ENCODE results near the gene C2CD2.
"Not testable (repeated sequence)": the region's sequence is repeated elsewhere in the genome, so short reads cannot be mapped to it uniquely, and the experiment has no call there.

The C2CD2 gene

DNA sequence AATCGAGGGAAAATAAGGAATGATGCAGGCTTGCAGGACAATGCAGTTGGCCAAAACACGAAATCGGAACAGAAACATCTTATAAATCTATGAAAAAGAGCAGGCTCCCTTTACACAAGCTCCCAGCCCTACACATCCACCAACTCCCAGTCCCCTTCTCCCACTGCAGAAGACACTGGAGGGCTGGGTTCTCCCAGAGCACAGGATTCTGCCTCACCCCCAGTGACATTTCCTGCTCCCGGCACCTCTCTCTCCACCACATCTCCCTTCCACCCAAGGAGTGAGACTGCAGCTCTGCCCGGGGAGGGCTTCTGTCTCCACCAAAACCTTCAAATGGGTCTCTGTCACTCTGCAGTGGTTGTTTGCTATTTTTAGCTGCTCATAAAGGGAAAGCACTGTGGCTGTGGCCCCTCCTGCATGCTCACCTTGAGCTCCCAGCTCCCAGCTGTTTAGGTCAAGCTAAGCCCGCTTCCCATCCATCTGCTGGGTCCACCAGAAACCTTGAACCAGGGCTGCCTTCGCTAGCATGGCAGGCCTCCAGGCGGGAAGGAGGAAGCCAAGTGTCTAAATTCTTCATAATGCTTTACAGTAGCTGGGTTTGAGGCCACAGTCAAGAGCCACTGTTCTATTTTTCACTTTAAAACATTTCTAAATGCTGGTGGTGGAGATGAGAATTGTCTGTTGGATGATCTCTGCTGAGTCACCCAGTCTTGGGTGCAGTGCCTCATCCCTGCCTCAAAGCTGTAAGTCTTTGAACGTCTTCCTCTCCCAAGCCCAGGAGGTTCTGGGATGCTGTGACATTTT, 3.3 kb upstream of the C2CD2 start:
- DNase-seq = no peak

DNA sequence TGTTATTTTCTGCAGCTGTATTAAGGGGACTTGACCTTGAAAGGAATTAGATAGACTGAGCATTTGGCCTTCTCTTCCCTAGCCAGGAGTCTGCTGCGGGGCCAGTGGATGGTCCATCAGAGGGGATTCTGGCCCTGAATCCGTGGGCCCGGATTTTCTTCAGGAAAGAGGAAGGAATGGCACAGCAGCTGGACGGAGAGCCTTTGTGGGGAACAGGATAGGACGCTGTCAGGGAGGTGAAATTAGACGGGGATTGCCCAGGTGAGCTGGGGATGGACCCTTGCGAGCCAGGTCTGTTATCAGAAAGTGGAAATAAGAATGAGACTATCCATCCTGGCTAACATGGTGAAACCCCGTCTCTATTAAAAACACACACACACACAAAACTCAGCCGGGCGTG, 1.7 kb upstream of the C2CD2 start:
- DNase-seq = no peak

DNA sequence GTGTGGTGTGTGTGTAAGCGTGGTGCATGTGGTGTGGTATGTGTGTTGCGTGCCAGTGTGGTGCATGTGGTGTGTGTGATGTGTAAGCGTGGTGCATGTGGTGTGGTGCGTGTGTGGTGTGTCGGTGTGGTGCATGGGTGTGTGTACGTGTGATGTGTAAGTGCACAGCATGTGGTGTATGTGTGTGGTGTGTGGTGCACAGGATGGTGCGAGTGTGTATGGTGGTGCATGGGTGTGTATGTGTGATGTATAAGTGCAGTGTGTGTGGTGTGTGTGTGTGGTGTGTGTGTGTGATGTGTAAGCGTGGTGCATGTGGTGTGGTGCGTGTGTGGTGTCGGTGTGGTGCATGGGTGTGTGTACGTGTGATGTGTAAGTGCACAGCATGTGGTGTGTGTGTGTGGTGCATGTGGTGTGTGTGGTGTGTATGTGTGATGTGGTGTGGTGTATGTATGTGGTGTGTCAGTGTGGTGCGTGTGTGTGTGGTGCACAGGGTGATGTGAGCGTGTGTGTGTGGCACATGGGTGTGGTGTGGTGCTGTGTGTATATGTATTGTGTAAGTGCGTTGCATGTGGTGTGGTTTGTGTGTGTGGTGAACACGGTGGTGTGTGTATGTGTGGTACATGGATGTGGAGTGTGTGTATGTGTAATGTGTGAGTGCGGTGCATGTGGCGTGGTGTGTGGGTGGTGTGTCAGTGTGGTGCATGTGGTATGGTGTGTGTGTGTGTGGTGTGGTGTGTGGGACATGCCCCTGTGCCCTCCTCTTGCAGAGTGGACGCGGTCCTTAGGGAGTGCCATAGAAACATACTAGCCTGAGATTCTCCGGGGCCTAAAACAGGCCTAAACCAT, 1.1 kb upstream of the C2CD2 start:
- no peak for DNase-seq

DNA sequence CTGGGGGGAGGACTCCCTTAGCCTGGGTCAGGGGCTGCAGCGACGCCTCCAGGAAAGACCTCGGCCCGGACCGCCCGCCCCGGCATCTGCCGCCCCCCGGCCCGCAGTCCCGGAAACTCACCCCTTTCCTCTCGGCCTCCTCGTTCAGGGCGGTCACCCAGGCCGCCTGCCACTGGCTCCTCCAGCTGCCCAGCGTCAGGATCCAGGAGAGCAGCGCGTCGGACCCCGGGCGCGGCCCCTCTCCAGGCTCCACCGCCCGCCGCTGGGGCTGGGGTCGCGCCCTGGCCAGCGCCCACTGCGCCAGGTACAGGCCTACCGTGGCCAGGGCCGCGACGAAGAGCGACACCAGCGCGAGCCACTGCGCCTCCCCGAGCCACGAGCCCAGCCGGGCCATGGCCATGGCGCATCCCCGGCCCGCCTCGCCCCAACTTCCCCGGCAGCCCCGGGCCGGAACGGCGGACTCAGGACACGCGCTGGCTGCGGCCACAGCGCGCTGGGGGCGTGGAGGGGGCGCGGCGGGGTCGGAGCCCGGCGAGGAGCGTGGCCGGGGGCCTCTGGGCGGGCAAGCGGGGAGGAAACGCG, 478 bp downstream of the C2CD2 start:
- DNase-seq = no peak

DNA sequence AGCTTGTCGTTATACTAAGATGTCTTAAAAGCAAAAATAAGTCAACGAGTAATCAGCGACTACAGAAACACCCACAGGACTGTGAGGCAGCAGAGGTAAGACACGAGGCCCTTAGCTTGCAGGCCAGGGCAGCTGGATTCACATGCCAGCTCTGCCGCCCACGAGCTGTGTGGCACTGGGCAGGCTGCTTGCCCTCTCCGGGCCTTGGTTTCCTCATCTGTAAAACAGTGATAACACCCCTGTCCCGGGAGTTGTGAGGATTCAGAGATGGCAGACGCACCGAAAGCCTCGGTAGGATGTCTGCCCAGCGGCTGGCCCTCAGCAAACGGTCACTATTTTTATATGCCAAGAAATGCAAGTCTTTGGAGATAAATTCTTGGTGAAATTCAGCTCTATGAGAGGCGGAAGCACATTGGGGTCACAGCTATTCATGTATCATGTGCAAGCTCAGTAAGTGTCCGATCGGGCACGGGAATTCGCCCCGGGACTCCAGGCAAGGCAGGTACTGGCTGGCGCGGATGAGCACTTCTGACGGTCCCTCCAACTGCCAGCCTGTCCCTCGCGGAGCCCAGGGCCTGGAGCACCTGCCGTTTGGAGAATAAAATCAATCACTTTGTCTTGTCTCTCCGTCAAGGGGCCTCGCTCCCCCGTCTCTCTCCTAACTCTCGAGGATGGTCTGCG, 1.1 kb downstream of the C2CD2 start:
- no peak for DNase-seq

DNA sequence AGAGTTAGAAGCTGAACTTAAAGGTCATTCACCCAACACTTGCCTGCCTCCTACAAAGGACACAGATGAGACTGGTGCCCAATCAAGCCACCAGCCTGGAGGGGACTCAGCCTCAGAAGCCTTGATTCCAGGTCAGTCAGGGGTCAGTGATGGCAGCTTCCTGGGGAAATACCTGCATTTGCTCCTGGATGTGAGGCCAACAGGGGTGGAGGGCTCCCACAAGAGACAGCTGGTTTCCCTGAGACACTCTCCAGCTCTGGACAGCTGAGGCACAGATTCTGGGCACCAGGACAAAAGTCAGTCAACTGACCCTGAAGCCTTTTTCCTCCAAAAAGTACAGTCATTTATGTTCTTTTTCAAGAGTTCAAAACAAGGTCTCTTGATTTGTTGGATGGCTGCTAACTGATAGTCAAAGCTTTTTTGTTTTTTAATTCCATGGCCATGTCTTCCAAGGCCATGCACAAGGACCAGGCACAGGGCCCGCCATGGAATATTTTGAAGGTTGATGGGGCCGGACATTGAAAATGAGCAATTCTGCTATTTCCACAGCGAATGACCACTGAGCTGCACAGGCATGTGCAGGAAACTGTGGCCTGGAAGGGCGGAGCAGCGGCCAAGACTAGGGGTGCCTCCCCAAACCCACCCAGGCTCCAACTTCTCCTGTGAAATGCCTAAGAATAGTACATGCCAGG, 1.8 kb downstream of the C2CD2 start:
- DNase-seq = no peak

DNA sequence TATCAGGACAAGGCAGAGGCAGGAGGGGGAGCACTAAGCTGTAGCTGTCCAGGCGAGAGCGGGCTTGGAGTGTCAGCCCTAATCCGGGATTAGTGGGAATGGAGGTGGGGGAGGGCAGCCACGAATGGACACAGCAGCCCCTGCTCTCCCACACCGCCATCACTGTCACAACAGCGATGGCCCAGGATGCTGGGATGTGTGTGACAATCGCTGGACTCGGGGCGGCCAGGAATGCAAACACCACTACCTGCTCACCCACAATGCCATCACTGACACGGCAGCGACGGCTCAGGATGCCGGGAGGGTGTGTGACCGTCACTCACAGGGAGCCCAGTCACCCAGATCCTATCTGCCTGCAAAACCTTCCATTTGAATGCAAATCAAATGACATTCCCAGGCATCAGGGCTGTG, 2.9 kb downstream of the C2CD2 start:
- DNase-seq = no peak

DNA sequence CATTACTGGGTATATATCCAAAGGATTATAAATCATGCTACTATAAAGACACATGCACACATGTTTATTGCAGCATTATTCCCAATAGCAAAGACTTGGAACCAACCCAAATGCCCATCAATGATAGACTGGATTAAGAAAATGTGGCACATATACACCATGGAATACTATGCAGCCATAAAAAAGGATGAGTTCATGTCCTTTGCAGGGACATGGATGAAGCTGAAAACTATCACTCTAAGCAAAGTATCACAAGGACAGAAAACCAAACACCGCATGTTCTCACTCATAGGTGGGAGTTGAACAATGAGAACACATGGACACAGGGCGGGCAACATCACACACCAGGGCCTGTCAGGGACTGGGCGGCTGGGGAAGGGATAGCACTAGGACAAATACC, 4.2 kb downstream of the C2CD2 start:
- not testable (repeated sequence) for DNase-seq

DNA sequence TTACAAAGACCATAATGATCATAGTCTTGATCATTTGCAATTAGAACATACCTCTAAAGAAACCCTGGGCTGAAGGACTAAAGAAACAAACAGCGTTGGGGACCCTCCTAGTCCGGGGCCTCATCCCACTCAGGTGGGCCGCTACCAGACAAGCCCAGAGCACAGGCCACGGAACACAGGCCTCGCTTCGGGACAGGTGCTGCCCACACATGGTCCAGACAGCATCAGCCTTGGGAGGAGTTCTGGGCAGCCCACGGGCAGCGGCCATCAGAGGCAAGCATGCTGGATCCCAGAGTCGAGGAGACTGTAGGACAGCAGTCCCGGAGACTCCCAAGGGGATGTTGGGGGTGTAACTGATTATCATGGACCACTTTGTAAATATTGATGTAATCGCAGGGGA, 4.9 kb downstream of the C2CD2 start:
- DNase-seq = no peak

DNA sequence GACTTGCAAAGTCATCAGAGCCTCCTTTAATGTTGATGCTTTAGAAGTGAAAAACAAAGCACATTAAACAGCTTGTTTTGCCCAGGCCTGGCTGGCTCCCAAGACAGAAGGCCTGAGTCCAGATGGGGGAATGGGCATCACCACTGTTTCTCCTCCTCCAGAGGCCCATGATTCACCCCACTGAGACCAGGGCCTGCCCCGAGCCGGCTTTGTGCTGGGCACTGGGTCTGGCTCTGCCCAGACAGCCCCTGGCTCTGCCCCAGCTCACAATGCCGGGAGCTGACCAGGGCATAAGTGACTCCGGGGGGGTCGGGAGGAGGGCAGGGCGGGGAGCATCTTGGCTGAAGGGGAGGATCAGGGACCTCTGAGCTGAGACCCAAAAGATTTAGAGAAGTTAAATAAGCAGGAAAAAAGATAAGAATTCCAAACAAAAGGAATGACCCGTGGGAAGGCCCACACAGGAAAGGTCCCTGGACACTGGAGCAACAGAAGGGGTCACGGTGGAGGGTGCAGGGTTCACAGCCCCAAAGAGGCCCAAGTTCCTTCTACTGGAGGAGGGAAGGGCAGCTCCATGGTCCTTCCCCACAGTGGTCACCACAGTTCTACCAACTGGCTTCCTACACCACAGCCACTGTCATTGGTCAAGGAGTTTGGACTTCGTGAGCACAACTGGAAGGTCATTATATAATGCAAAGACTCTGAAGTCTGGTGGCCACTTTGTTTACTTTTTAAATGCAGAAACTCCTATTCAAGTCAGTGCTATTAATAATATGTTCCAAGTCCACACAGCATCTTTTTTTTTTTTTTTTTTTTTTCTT, 5.5 kb downstream of the C2CD2 start:
- DNase-seq = no peak

DNA sequence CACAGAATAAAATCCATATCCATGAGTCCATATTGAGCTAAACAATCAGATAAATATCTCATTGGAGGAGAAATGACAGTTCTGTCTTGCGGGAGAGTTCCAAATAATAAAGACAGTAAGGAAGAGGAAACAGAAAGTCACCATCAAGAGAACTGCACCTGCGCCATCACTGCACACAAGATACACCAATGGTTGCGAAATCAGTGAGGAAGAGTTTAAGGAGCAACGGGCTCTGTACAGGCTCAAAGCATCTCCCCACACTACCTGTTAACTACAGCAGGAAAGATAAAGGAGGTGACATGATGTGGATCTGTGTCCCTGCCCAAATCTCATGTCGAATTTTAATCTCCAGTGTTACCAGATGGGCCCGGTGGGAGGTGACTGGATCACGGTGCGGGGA, 7.8 kb downstream of the C2CD2 start:
- DNase-seq = no peak

DNA sequence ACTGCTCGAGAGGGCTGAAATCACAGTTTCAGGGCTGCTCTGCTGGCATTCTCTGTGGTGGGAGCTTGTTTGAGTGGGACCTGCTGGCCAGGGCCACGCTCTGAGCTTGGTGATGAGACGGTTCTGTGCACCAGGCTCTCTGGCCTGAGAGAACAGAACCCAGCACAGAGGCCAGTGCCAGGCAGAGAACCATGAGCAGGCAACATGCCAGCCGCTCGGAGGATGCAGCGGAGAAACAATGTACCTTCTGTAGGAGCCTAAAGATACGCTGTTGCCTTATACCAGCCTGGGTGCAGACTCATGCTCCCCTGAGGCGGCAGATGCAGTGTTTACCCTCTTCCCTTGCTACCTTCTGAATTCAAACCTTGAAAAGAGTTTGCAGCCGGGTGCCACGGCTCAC, 10.0 kb downstream of the C2CD2 start:
- no peak for DNase-seq

DNA sequence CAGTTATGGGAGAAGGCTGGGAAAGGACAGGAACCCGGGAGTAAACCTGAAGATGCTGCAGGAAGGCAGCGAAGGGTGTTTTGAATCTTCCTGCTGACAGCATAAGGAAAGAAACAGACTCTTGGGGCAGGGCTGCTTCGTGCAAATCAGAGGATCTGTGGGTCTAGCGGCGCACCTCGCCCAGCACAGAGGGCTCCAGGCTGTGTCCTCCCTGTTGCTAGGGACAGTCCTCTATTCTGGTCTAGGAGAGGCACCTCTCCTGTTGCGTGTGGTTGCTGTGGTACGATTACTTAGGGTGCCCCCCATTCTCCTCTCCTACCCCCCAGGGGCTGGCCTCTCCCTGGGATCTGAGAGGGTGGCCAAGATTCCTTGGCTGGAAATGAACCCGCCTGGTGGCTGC, 11.4 kb downstream of the C2CD2 start:
- no peak for DNase-seq

DNA sequence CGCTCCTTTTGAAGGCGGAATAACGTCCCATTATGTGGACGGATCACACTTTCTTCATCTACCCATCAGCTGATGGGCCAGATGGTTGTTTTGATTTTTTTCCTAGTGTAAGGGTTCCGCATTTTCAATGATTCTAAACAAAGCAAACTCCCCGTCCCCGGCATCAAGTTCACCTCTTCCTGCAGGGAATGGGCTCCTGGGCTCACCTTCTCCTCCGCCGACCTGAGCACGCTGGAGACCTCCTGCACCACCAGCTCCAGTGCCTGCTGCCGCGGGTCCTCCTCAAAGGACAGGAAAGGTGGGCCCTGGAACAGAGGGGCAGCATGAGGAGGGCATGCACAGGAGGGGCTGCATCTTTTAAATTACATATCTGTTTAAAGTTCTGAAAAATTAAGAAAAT, 11.9 kb downstream of the C2CD2 start:
- DNase-seq = no peak

DNA sequence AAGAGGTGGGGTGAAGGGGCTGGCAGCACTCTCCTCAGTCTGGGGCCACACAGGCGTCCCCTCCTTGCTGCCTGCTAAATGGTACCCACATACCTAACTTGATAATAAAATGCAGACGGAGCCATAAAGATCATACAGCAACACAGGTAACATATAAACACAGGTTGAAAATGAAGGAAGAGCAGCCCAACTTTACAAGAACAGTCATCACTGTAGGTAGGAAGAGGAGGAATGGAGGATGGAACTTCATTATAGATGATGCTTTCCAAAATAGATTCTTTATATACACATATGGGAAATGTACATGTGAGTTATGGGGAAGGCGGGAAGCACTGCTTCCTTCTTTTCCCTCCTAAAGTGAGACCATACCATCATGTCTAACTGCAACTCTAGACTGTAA, 13.4 kb downstream of the C2CD2 start:
- no peak for DNase-seq

DNA sequence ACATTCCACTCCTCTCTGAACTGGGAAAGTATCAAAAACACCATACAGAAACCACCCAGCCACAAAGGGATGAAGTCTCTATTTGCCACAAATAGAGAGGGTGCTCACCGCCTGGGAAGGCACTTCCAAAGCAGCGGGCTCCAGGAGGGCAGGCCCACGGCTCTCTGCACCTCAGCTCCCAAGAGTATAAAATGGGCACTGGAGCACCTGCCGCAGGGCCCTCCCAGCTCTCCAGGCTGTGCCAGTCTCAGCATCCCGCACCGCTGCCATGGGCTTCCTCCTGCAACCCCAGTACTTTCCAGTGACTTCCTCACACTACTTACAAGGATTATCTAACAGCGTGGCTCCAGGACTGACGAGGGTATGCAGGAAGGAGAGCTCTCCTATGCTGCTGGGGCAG, 14.4 kb downstream of the C2CD2 start:
- no peak for DNase-seq

DNA sequence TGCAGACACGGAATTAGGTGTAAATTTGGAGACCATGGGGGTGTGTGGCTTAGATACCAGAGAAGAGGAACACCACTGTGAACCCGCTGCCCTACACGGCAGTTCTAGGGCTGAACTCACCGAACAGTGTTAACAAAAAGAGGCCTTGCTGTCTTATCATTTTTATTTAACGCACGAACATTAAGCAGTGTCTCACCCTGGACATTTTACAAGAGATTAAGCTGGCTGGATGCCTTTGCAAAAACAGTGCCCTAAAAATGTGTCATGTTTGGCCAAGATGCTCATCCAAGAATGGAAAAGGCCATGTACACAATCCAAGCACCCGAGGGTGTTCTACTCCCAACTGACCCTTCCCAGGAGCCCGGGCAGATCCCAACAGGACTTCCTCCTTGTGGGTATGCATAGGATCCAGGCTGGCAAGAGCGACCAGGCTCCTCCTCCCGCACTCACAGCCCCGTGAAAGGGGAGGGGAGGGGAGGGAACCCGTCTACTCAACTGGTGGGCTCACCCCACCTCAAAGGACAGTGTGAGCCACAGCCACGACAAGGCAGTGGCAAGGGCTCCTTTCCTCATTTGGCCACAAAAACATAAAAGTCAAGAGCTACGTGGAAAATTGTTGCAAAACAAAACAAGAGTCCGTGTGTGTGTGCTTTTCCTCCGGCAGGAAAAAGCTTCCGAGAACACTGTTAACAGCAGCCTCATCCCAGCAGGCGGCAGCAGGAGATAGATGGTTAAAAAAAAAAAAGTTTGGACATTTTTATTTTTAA, 20.3 kb downstream of the C2CD2 start:
- DNase-seq = no peak

DNA sequence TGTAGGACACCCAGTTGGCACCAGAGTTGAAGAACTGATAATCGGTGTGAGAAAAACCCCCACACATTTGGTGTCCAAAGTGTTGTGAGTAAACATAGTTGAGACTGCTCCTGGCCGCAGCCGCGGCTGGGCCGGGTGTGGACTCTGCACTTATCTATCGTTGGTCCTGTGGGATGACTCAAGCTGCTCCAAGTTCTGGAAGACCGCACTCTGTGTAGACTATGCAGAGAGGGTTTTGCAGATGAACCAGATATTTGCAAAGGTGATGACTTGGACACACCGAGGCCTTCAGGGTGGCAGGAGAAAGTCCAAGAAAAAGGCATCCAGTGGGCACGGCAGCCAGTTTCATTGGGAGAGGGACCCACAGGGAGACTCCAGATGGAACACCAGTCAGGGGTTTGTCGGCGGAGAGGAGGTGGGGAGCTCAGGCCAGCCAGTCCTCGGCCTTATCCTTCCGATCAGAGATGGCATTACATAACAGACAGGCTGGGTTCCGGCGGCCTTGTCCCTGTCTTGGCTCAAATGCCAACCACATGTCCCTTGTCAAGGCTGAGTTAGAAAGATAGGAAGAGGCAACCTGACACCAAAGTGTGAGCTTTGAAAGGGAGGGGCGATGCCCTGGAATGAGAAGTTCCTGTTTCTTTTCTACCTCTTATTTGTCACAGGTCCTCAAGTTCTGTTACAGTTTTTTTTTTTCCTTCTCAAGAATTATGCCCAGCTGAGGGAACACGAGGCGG, 21.1 kb downstream of the C2CD2 start:
- DNase-seq = no peak

DNA sequence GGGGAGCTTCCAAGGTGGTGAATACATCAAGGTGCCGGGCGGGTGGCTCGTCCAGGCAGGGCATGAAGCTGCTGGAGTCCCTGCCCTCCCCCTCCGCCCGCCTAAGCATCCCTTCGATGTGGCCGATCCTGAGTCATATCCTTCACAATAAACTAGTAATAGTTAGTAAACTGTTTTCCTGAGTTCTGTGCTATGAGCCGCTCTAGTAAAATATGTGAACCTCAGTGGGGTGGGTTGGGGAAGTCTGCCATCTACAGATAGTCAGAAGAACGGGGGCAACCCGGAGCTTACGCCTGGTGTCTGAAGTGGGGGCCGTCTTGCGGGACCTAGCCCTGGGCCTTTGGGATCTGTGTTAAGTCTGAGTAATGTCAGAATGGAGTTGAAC, 21.6 kb downstream of the C2CD2 start:
- no peak for DNase-seq

DNA sequence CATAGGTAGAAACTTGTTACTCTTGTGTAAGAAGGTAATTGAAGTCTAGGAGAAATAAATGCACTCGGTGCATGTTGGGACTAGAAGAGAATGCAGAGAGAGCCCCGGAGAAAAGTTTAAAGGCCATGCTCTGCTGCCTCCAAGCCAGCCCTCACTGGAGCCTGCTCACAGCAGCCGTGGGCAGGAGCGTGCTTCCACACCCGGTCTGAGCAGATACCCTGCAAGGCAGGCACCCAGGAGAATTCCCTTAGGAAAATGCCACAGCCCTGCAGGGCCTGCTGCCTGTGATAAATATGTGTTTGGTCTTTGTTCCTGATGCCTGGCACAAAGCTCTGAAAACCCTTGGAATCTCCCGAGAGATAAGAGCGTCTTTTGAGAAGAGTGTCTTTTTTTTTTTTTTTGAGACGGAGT, 22.8 kb downstream of the C2CD2 start:
- DNase-seq = no peak

Measured in CD4-positive, alpha-beta T cell treated with Interleukin-10 for 1 hour (primary cell).